ENCODE data around the gene LPCAT1. TPM values are rescaled to one million over a fixed set of nuclear protein-coding genes. Genes with fewer than 3 reads are reported as not detected.

Gene LPCAT1
- total RNA-seq, 1 experiment from 2014 or later = 75.0 TPM

DNA sequence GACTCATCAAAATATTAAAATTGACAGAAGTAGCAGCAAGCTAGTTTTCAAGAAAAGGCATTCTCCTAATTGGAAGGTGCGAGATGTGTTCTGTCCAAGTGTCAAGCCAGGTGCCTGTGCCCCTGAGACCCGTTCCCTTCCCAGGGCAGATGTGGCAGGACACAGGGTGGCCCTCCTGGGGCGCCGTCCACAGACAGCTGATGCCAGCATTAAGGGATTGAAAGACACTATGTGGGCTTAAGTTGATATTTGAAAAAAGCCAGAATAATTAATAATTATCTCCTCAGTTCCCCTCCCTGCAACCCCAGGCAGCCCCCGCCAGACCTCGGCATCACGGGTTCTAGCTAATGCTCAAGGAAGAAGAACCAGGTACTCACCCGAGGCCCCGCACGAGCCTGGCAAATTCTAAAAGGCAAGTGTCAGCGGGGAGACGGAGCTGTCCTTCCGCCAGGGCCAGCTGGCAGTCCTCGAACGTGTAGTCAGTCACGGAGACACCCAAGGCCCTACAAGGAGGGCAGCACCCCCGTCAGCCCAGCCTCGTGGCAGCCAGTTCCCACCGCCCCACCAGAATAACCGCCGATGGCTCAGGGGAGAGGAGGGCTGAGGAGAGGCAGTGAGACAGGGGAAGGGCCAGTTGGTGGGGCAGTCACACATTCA, 49.4 kb downstream of the LPCAT1 start:
- RAD21 ChIA-PET (ENCODE audit: low non-redundant PET in 1 of 2, low total read pairs in 2 of 2, uncharacterized antibody in 2 of 2, unreplicated experiment in 2 of 2) = no interaction called here

DNA sequence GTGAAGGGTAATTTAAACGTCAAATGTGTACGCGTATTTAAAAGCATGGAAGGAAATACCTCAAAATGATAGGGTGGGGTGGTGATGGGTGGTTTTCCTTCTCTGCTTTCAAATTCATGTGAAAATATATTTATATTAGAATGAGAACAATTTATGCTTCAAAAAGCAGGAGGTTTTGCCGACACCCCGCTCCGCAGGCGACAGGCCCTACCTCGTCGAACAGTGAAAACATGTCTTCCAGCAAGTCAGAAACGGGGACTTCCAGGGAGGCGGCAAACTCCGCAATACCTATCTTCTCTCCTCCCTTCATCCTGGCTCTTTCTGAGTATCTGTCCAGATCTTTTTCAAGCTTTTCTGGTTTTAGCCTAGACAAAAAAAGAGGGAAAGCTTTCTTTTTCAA, 50.0 kb downstream of the LPCAT1 start:
- Histone ChIP-seq H3K4me2 (ENCODE audit: low read length) (no peak overlapping the region), H3K27me3 (ENCODE audit: insufficient read depth, low read length) (no peaks in the 10 kb centered on the region), H3K36me3 (ENCODE audit: control insufficient read depth in 1 of 2, insufficient read depth in 2 of 2, low read length in 2 of 2) (peaks cover 14 to 31% of the 10 kb centered on the region in 2 experiments; a peak in 3 of 4 replicates), H3K79me2 (ENCODE audit: insufficient read depth, low read length) (no peaks in the 10 kb centered on the region), H3K9me3 (ENCODE audit: control insufficient read depth in 1 of 2, insufficient read depth in 1 of 2, low read depth in 1 of 2, low read length in 2 of 2) (no peaks in the 10 kb centered on the region), H3K9me2 (ENCODE audit: insufficient read depth) (no peaks in the 10 kb centered on the region), H3K9ac (ENCODE audit: low read length) (no peak overlapping the region), H3K4me1 (ENCODE audit: control insufficient read depth in 1 of 2, insufficient read depth in 2 of 2, low read length in 2 of 2) (no peaks in the 10 kb centered on the region), H4K20me1 (ENCODE audit: insufficient read depth) (no peaks in the 10 kb centered on the region), H3K27ac (ENCODE audit: low read depth, low read length) (no peak overlapping the region), H3K4me3 (replicated peaks in 1 of 2; ENCODE audit: low read depth in 1 of 2, low read length in 2 of 2) (no peak overlapping the region), H2AFZ (ENCODE audit: low read depth, low read length, poor library complexity, severe bottlenecking) (no peak overlapping the region)
- TF ChIP-seq SIN3A (IDR thresholded peaks at IDR 0.05; ENCODE audit: low read depth) (no peak), SRF (IDR thresholded peaks at IDR 0.05; ENCODE audit: low read depth) (no peak)
- TF ChIP-seq, protein P1, sequence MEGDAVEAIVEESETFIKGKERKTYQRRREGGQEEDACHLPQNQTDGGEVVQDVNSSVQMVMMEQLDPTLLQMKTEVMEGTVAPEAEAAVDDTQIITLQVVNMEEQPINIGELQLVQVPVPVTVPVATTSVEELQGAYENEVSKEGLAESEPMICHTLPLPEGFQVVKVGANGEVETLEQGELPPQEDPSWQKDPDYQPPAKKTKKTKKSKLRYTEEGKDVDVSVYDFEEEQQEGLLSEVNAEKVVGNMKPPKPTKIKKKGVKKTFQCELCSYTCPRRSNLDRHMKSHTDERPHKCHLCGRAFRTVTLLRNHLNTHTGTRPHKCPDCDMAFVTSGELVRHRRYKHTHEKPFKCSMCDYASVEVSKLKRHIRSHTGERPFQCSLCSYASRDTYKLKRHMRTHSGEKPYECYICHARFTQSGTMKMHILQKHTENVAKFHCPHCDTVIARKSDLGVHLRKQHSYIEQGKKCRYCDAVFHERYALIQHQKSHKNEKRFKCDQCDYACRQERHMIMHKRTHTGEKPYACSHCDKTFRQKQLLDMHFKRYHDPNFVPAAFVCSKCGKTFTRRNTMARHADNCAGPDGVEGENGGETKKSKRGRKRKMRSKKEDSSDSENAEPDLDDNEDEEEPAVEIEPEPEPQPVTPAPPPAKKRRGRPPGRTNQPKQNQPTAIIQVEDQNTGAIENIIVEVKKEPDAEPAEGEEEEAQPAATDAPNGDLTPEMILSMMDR (IDR thresholded peaks at IDR 0.05 in 2 of 3, conservative IDR thresholded peaks at IDR 0.05 in 1 of 3; ENCODE audit: borderline replicate concordance in 1 of 3, insufficient read depth in 1 of 3, low read depth in 2 of 3, low read length in 2 of 3) = no peak
- ATAC-seq (no peak), DNase-seq (ENCODE audit: low read depth, low spot score) (no peak)
- ChIA-PET CTCF (no interaction called here), POLR2A (no interaction called here), RAD21 (ENCODE audit: low non-redundant PET in 1 of 2, low total read pairs in 2 of 2, uncharacterized antibody in 2 of 2, unreplicated experiment in 2 of 2) (no interaction called here)
- intact Hi-C loops (cut with micrococcal nuclease) = no loop called here
- no TSS peak for BruUV-seq (replicated peaks)

More for the DNA sequence above, 49.4 kb downstream of the LPCAT1 start:
- no peak for TF ChIP-seq SRF (IDR thresholded peaks at IDR 0.05; ENCODE audit: low read depth)
- TF ChIP-seq CEBPB (IDR thresholded peaks at IDR 0.05; ENCODE audit: low read depth) = no peak
- Histone ChIP-seq H3K4me1 (ENCODE audit: control insufficient read depth in 1 of 2, insufficient read depth in 2 of 2, low read length in 2 of 2) (no peaks in the 10 kb centered on the region), H3K9ac (ENCODE audit: low read length) (no peak overlapping the region), H3K4me2 (ENCODE audit: low read length) (no peak overlapping the region), H3K9me3 (ENCODE audit: control insufficient read depth in 1 of 2, insufficient read depth in 1 of 2, low read depth in 1 of 2, low read length in 2 of 2) (no peaks in the 10 kb centered on the region), H3K27ac (ENCODE audit: low read depth, low read length) (no peak overlapping the region), H3K4me3 (replicated peaks in 1 of 2; ENCODE audit: low read depth in 1 of 2, low read length in 2 of 2) (no peak overlapping the region), H2AFZ (ENCODE audit: low read depth, low read length, poor library complexity, severe bottlenecking) (no peak overlapping the region), H3K27me3 (ENCODE audit: insufficient read depth, low read length) (no peaks in the 10 kb centered on the region), H3K36me3 (ENCODE audit: control insufficient read depth in 1 of 2, insufficient read depth in 2 of 2, low read length in 2 of 2) (peaks cover 17 to 37% of the 10 kb centered on the region in 2 experiments; a peak in 3 of 4 replicates), H3K79me2 (ENCODE audit: insufficient read depth, low read length) (no peaks in the 10 kb centered on the region), H4K20me1 (ENCODE audit: insufficient read depth) (no peaks in the 10 kb centered on the region), H3K9me2 (ENCODE audit: insufficient read depth) (no peaks in the 10 kb centered on the region)
- DNase-seq (ENCODE audit: low read depth, low spot score) (no peak), ATAC-seq (no peak)
- CTCF ChIA-PET = no interaction called here
- POLR2A ChIA-PET = no interaction called here
- intact Hi-C loops (cut with micrococcal nuclease) = no loop called here
- BruUV-seq (replicated peaks) = no TSS peak

Data from HCT116 (cell line).